ENCODE measurements around the gene NAA15. TPM values are rescaled to one million over a fixed set of nuclear protein-coding genes. Genes with fewer than 3 reads are reported as not detected.

The NAA15 gene
- total and polyA plus RNA-seq, 2 of the 8 experiments (the other 6 are each of a cell fraction or from before 2014, with no cell fraction given) = 9.7 to 124 TPM

GRCh38 chr4:139317635-139318034, 16.3 kb downstream of the NAA15 start (continued):
- TF ChIP-seq CHD7 (IDR thresholded peaks at IDR 0.05; ENCODE audit: insufficient replicate concordance, low read length) = no peak
- no peak for TF ChIP-seq RXRA (IDR thresholded peaks at IDR 0.05; ENCODE audit: insufficient read depth, low read depth, low read length)
- no peak for TF ChIP-seq TEAD4 (IDR thresholded peaks at IDR 0.05; ENCODE audit: low read depth, low read length)
- no peak for TF ChIP-seq HDAC6 (IDR thresholded peaks at IDR 0.05; ENCODE audit: low read depth, low read length)

All from H1 (cell line).